ENCODE data around the gene TMEM121B.

GRCh38 chr22:17113600-17113999 lies 7.6 kb downstream of the TMEM121B start:
- TF ChIP-seq CTCF (conservative IDR thresholded peaks at IDR 0.05; ENCODE audit: low read length) (no peak), EZH2phosphoT487 (IDR thresholded peaks at IDR 0.05; ENCODE audit: borderline replicate concordance) (no peak)
